ENCODE measurements around the gene TCHP.

TCHP gene

GRCh38 chr12:109966546-109966945 lies 66.5 kb downstream of the TCHP start:
- no peak for DNase-seq

- DNase-seq: no peak
Observed at GRCh38 chr12:109967383-109968031, 67.4 kb downstream of the TCHP start.
